Neural crest cell (in vitro differentiated cells): ENCODE data around the gene EIF6. TPM values are rescaled to one million over a fixed set of nuclear protein-coding genes. Genes with fewer than 3 reads are reported as not detected.

Experiments used
- DNase-seq: peaks from one replicate; pipeline ENCODE4 v3.0.0; 2021; ENCODE audit warnings: low read depth, mixed read lengths, low spot score
- H3K27ac Mint-ChIP-seq: one replicate; pipeline ENCODE4 v1.8.0; 2021; ENCODE audit warnings: mild to moderate bottlenecking, mixed read lengths; ENCODE audit not compliant: unreplicated experiment
- H3K27me3 Mint-ChIP-seq: 2 replicates; pipeline ENCODE4 v1.8.0; 2021; ENCODE audit warnings: low read depth, mild to moderate bottlenecking, mixed read lengths
- H3K36me3 Mint-ChIP-seq: 2 replicates; pipeline ENCODE4 v1.8.0; 2021; ENCODE audit warnings: low read depth, mild to moderate bottlenecking, mixed read lengths
- H3K4me1 Mint-ChIP-seq: 2 replicates; pipeline ENCODE4 v1.8.0; 2021; ENCODE audit warnings: mixed read lengths
- H3K4me3 Mint-ChIP-seq: one replicate; pipeline ENCODE4 v1.8.0; 2021; ENCODE audit warnings: mild to moderate bottlenecking, mixed read lengths
- H3K9me3 Mint-ChIP-seq: 2 replicates; pipeline ENCODE4 v1.8.0; 2021; ENCODE audit warnings: mixed read lengths
- total RNA-seq: library from RNA; stranded (reverse); gene quantifications from 2 replicates; pipeline ENCODE4 v1.2.1, GENCODE V29; 2021
- TF ChIP-seq, protein P1 (sequence below): fragments of 200-600 bp; sonication (generic); conservative IDR thresholded peaks from 2 replicates; pipeline ENCODE4 v1.5.0; 2021; ENCODE audit warnings: antibody characterized with exemption, mild to moderate bottlenecking

Gene EIF6
- total RNA-seq, 1 donor from 2014 or later, result 112 TPM

GRCh38 chr20:35287509-35288324 is 3.1 kb upstream of the EIF6 start:
- H3K4me1 Mint-ChIP-seq, result peaks cover 24% of the 10 kb centered on the region
- TF ChIP-seq, protein P1, sequence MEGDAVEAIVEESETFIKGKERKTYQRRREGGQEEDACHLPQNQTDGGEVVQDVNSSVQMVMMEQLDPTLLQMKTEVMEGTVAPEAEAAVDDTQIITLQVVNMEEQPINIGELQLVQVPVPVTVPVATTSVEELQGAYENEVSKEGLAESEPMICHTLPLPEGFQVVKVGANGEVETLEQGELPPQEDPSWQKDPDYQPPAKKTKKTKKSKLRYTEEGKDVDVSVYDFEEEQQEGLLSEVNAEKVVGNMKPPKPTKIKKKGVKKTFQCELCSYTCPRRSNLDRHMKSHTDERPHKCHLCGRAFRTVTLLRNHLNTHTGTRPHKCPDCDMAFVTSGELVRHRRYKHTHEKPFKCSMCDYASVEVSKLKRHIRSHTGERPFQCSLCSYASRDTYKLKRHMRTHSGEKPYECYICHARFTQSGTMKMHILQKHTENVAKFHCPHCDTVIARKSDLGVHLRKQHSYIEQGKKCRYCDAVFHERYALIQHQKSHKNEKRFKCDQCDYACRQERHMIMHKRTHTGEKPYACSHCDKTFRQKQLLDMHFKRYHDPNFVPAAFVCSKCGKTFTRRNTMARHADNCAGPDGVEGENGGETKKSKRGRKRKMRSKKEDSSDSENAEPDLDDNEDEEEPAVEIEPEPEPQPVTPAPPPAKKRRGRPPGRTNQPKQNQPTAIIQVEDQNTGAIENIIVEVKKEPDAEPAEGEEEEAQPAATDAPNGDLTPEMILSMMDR, result no peak
- no peak overlapping the region for H3K27ac Mint-ChIP-seq
- no peak for DNase-seq
- H3K27me3 Mint-ChIP-seq, result no peaks in the 10 kb centered on the region
- H3K9me3 Mint-ChIP-seq, result no peaks in the 10 kb centered on the region
- H3K4me3 Mint-ChIP-seq, result peak overlapping the region; percentile 34
- H3K36me3 Mint-ChIP-seq, result no peaks in the 10 kb centered on the region

DNA sequence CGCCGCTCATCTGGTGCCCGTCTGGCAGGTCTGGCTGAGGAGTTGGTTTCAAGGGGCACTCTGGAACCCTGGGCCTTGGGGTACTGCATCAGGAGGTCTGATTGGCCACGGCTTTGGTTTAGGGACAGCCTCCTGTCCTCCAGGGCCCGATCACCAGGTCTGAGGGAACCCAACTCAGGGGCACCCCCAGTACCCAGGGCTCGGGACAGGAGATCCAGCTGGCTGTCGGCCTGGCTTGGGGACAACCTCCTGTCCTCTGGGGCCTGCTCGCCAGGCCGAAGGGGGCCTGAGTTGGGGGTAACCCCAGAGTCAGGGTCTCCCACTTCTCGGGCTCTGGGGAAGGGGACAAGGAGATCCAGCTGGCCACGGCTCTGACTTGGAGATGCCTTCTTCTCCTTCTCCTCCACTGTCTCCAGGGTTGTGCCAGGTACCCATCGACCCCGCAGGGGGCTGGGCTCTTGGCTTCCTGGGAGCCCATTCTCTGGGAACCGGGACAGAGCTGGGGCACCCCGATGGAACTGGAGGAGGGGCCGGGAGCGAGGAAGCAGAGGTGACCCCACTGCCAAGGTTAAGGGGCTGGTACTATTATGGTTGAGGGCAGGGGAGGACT is 2.4 kb upstream of the EIF6 start:
- peak overlapping the region; percentile 34 for H3K4me3 Mint-ChIP-seq
- peaks cover 3% of the 10 kb centered on the region for H3K36me3 Mint-ChIP-seq
- H3K4me1 Mint-ChIP-seq, result peaks cover 28% of the 10 kb centered on the region
- no peaks in the 10 kb centered on the region for H3K27me3 Mint-ChIP-seq
- no peak for DNase-seq
- no peaks in the 10 kb centered on the region for H3K9me3 Mint-ChIP-seq
- TF ChIP-seq, protein P1, result no peak
- H3K27ac Mint-ChIP-seq, result no peak overlapping the region

DNA sequence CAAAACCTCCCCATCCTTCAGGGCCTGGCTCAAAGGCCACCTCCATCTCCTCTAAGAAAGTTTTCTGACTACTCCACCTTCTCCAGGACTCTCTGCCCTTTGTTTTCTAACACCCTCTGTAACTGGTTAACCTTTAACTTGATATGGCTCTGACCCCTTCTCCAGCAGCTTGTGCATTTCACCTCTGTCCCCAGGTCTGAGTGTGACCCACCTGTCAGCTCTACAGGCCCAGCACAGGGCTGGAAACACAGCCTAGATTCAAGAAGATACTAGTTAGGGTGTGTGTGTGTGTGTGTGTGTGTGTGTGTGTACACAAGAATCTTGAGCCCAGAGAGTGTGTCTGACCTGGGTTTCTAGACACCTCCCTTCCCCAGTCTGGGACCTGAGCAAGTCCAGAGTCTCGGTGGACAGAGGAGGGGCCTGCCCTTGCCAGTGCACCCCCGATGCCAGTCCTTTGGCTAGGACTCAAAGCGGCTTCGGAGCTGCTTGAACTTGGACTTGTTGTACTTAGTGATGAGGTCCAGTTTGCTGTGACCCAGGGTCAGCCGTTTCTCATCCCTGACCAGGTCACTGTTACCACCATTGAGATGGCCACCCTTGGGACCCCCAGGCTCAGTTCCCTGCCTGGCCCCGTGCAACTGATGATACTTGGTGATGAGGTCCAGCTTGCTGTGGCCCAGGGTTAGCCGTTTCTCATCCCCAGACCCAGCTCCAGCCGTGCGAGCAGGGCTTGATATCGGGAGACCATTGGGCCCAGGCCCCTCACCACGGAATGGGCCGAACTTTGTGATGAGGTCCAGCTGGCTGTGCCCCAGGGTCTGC is 1.7 kb upstream of the EIF6 start:
- H3K27ac Mint-ChIP-seq, result no peak overlapping the region
- TF ChIP-seq, protein P1, result no peak
- H3K27me3 Mint-ChIP-seq, result no peaks in the 10 kb centered on the region
- no peak for DNase-seq
- H3K4me1 Mint-ChIP-seq, result peaks cover 28% of the 10 kb centered on the region
- H3K36me3 Mint-ChIP-seq, result peaks cover 3% of the 10 kb centered on the region
- no peaks in the 10 kb centered on the region for H3K9me3 Mint-ChIP-seq
- peak overlapping the region; percentile 98 for H3K4me3 Mint-ChIP-seq

- Mint-ChIP-seq H3K36me3 (peaks cover 3% of the 10 kb centered on the region), H3K9me3 (no peaks in the 10 kb centered on the region), H3K4me1 (peaks cover 28% of the 10 kb centered on the region), H3K27me3 (no peaks in the 10 kb centered on the region), H3K4me3 (peak overlapping the region; percentile 98), H3K27ac (no peak overlapping the region)
- no peak for DNase-seq
- TF ChIP-seq, protein P1, result no peak
Measured at GRCh38 chr20:35285806-35286076, 1.2 kb upstream of the EIF6 start.

DNA sequence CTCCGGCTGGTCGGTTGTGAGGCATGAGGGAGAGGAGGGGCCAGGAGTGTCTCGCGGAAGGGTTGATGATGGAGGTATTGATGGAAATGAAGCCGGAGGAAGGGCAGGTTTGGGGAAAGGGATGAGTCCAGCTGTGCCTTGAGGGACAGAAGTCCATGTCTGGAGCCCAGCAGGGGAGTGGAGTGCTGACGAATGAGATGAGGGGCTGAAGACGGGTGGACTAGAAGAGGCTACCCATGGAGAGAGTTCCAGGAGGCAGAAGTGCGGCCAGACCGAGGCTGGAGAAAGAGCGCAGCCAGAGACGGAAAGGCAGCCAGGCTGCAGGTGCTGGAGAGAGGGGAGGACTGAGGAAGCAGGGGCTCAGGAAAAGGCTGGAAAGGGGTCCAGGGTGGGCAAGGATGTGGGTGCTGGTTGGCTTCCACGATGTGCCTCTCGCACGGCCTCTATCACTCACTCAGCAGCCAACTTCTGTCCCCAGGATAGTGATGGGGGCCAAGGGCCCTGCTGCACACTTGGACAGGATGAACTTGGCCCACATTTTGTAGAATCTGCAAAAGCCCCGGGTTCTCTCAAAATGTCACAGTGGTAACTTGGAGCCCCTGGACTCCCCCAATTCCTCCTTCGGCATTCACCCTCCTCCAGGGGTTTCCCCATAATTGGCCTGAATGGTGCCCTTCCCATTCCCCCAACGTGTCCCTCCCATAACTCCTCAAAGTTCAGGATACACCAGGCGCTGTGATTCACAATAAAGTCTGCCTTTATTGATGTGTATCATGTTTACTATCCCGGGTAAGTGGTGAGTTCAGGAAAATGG is 627 bp upstream of the EIF6 start:
- no peaks in the 10 kb centered on the region for H3K27me3 Mint-ChIP-seq
- peaks cover 4% of the 10 kb centered on the region for H3K36me3 Mint-ChIP-seq
- peak overlapping the region; percentile 37 for H3K27ac Mint-ChIP-seq
- TF ChIP-seq, protein P1, result no peak
- H3K4me1 Mint-ChIP-seq, result peaks cover 28% of the 10 kb centered on the region
- peak overlapping the region; percentile 98 for H3K4me3 Mint-ChIP-seq
- no peaks in the 10 kb centered on the region for H3K9me3 Mint-ChIP-seq
- DNase-seq, result no peak
